ENCODE measurements around the gene PEX5.

PEX5 gene

GRCh38 chr12:7189398-7190267 is at the start of gene PEX5:
Gene PEX5 (plus strand): TSS chr12:7189686. CDS start chr12:7190378, 692 bp downstream.
- DNase-seq: peak; percentile 88

GRCh38 chr12:7141351-7142005 is 48.0 kb upstream of the PEX5 start:
- no peak for DNase-seq

GRCh38 chr12:7142056-7142644 is 47.3 kb upstream of the PEX5 start:
- peak; percentile 79 for DNase-seq

- no peak for DNase-seq
Observed at GRCh38 chr12:7142809-7143465, 46.5 kb upstream of the PEX5 start.

GRCh38 chr12:7143564-7143963 is 45.9 kb upstream of the PEX5 start:
- no peak for DNase-seq

- no peak for DNase-seq
Observed at GRCh38 chr12:7144414-7145120, 44.9 kb upstream of the PEX5 start.

- no peak for DNase-seq
Observed at GRCh38 chr12:7145671-7146070, 43.8 kb upstream of the PEX5 start.

GRCh38 chr12:7146228-7146627 is 43.3 kb upstream of the PEX5 start:
- no peak for DNase-seq

- no peak for DNase-seq
Observed at GRCh38 chr12:7146906-7147305, 42.6 kb upstream of the PEX5 start.

GRCh38 chr12:7150356-7150755 is 39.1 kb upstream of the PEX5 start:
- DNase-seq: no peak

GRCh38 chr12:7150841-7151240 is 38.6 kb upstream of the PEX5 start:
- no peak for DNase-seq

GRCh38 chr12:7151532-7151931 is 38.0 kb upstream of the PEX5 start:
- no peak for DNase-seq

- no peak for DNase-seq
Observed at GRCh38 chr12:7152818-7153217, 36.7 kb upstream of the PEX5 start.

- no peak for DNase-seq
Observed at GRCh38 chr12:7154042-7154441, 35.4 kb upstream of the PEX5 start.

- DNase-seq: no peak
Observed at GRCh38 chr12:7154901-7155470, 34.5 kb upstream of the PEX5 start.

GRCh38 chr12:7155471-7156034 is 33.9 kb upstream of the PEX5 start:
- DNase-seq: no peak

- no peak for DNase-seq
Observed at GRCh38 chr12:7156259-7157197, 33.0 kb upstream of the PEX5 start.

- DNase-seq: no peak
Observed at GRCh38 chr12:7157391-7157790, 32.1 kb upstream of the PEX5 start.

- no peak for DNase-seq
Observed at GRCh38 chr12:7158781-7159609, 30.5 kb upstream of the PEX5 start.

- DNase-seq: no peak
Observed at GRCh38 chr12:7160183-7160582, 29.3 kb upstream of the PEX5 start.

Measured in activated CD8-positive, alpha-beta memory T cell treated with anti-CD3 and anti-CD28 coated beads for 24 hours (primary cell).